DND-41 (cell line): ENCODE measurements around the gene KCNIP4.

Experiments
- ATAC-seq: fragments of 200-7000 bp; cut with Tn5 transposase; 3 replicates; pipeline ENCODE4 v1.9.1; 2021; ENCODE audit warnings: low read depth; ENCODE audit not compliant: insufficient read depth
- DNase-seq: peaks from one replicate; pipeline ENCODE4 v3.0.0-alpha.2; 2020
- H2AFZ ChIP-seq: 2 replicates; pipeline ENCODE4 v1.6.0; 2012; ENCODE audit warnings: low read depth, low read length
- H3K27ac ChIP-seq: 2 replicates; pipeline ENCODE4 v1.5.1; 2012; ENCODE audit warnings: low read length, inconsistent platforms
- H3K27me3 ChIP-seq: fragments of 200-600 bp; sonication (generic); 2 replicates; pipeline ENCODE4 v1.6.0; 2012; ENCODE audit warnings: low read length, mild to moderate bottlenecking, inconsistent platforms; ENCODE audit not compliant: insufficient read depth, poor library complexity
- H3K36me3 ChIP-seq: 2 replicates; pipeline ENCODE4 v1.5.1; 2012; ENCODE audit warnings: low read length, inconsistent platforms; ENCODE audit not compliant: insufficient read depth
- H3K4me1 ChIP-seq: 2 replicates; pipeline ENCODE4 v1.5.1; 2012; ENCODE audit warnings: mild to moderate bottlenecking, low read length; ENCODE audit not compliant: insufficient read depth
- H3K4me2 ChIP-seq: 2 replicates; pipeline ENCODE4 v1.6.0; 2012; ENCODE audit warnings: mild to moderate bottlenecking, moderate library complexity, low read length, inconsistent platforms; ENCODE audit not compliant: insufficient read depth
- H3K4me3 ChIP-seq, 2 experiments: fragments of 200-600 bp in 1 of 2; shearing (Covaris generic) in 1 of 2; 2 replicates each; pipeline ENCODE4 v1.5.1; 2012 to 2016; ENCODE audit warnings: inconsistent platforms in 2 of 2, low read length in 2 of 2, mild to moderate bottlenecking in 2 of 2, low read depth in 1 of 2, moderate library complexity in 1 of 2
- H3K79me2 ChIP-seq: 2 replicates; pipeline ENCODE4 v1.6.0; 2012; ENCODE audit warnings: low read length, inconsistent platforms; ENCODE audit not compliant: insufficient read depth
- H3K9ac ChIP-seq: 2 replicates; pipeline ENCODE4 v1.6.0; 2012; ENCODE audit warnings: low read depth, mild to moderate bottlenecking, inconsistent platforms, low read length, moderate library complexity
- H3K9me3 ChIP-seq: 2 replicates; pipeline ENCODE4 v1.5.1; 2012; ENCODE audit warnings: low read length, moderate library complexity, mild to moderate bottlenecking, inconsistent platforms; ENCODE audit not compliant: insufficient read depth, severe bottlenecking
- H4K20me1 ChIP-seq: 2 replicates; pipeline ENCODE4 v1.6.0; 2012; ENCODE audit warnings: low read length; ENCODE audit not compliant: insufficient read depth
- EZH2 ChIP-seq: IDR thresholded peaks from 3 replicates; pipeline ENCODE4 v1.6.1; 2012; ENCODE audit warnings: borderline replicate concordance, low read depth, mild to moderate bottlenecking, moderate library complexity, low read length, inconsistent platforms; ENCODE audit not compliant: severe bottlenecking
- TF ChIP-seq, protein P1 (sequence below): IDR thresholded peaks from 2 replicates; pipeline ENCODE4 v1.5.1; 2012; ENCODE audit warnings: borderline replicate concordance, low read length, moderate library complexity, mild to moderate bottlenecking; ENCODE audit not compliant: poor library complexity, severe bottlenecking; ENCODE audit errors: extremely low read depth

The KCNIP4 gene

DNA sequence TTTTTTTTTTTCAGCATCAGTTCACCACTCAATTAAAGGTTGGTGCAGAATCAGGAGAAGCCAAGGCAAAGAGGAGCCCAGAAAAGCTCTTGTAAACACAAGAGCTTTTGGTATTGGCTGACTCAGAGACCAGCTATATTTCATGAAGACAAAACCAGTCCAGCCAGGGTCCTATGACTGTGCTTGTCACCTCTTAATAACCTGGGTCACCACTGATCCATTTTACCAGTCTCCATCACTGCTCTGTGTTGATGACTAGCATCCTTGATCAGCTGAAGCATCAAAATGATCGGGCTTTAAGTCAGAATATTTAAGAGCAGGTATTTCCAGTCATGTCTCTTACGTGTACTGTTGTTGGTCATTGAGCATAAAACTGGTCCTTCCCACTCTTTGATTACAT is 1010.4 kb downstream of the KCNIP4 start:
- no peak for DNase-seq

DNA sequence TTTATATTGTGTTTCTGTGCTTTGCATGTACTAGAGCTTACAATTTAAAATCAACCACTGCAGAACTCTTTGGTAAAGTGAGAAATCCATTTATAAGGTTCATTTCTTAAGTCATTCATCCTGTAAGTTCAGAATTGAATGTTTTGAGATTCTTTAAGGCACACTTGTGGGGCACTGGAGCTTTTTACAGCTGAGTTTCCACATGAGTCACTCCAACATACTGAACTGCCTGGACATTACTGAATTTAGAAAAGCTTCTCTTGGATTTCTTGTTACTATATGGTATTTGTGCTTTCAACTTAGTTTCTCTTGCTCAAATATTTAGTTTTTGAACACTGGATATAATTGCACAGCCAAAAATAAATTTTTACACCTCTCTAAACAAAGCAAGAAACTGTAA is 1022.0 kb downstream of the KCNIP4 start:
- no peaks in the 10 kb centered on the region for H3K36me3 ChIP-seq
- no peak overlapping the region for H3K4me2 ChIP-seq
- H2AFZ ChIP-seq, result no peak overlapping the region
- H3K9ac ChIP-seq, result no peak overlapping the region
- no peaks in the 10 kb centered on the region for H3K9me3 ChIP-seq
- no peak for ATAC-seq
- no peak overlapping the region for H3K4me3 ChIP-seq
- no peaks in the 10 kb centered on the region for H3K27me3 ChIP-seq
- H3K27ac ChIP-seq, result no peak overlapping the region
- H3K4me1 ChIP-seq, result no peaks in the 10 kb centered on the region
- H3K79me2 ChIP-seq, result no peaks in the 10 kb centered on the region
- no peak for TF ChIP-seq EZH2
- TF ChIP-seq, protein P1, sequence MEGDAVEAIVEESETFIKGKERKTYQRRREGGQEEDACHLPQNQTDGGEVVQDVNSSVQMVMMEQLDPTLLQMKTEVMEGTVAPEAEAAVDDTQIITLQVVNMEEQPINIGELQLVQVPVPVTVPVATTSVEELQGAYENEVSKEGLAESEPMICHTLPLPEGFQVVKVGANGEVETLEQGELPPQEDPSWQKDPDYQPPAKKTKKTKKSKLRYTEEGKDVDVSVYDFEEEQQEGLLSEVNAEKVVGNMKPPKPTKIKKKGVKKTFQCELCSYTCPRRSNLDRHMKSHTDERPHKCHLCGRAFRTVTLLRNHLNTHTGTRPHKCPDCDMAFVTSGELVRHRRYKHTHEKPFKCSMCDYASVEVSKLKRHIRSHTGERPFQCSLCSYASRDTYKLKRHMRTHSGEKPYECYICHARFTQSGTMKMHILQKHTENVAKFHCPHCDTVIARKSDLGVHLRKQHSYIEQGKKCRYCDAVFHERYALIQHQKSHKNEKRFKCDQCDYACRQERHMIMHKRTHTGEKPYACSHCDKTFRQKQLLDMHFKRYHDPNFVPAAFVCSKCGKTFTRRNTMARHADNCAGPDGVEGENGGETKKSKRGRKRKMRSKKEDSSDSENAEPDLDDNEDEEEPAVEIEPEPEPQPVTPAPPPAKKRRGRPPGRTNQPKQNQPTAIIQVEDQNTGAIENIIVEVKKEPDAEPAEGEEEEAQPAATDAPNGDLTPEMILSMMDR, result no peak
- DNase-seq, result no peak
- H4K20me1 ChIP-seq, result no peaks in the 10 kb centered on the region

More for the DNA sequence above, 1010.4 kb downstream of the KCNIP4 start:
- Histone ChIP-seq H3K9me3 (no peaks in the 10 kb centered on the region), H3K79me2 (no peaks in the 10 kb centered on the region), H3K27me3 (no peaks in the 10 kb centered on the region), H3K4me2 (no peak overlapping the region), H4K20me1 (no peaks in the 10 kb centered on the region), H3K36me3 (no peaks in the 10 kb centered on the region), H3K27ac (no peak overlapping the region), H2AFZ (no peak overlapping the region), H3K4me1 (no peaks in the 10 kb centered on the region), H3K4me3 (no peak overlapping the region), H3K9ac (no peak overlapping the region)
- TF ChIP-seq, protein P1, result no peak
- TF ChIP-seq EZH2, result no peak
- no peak for ATAC-seq

GRCh38 chr4:20925176-20925575 is 1023.4 kb downstream of the KCNIP4 start:
- no peaks in the 10 kb centered on the region for H3K4me1 ChIP-seq
- no peaks in the 10 kb centered on the region for H3K36me3 ChIP-seq
- no peaks in the 10 kb centered on the region for H3K79me2 ChIP-seq
- no peaks in the 10 kb centered on the region for H3K9me3 ChIP-seq
- H4K20me1 ChIP-seq, result no peaks in the 10 kb centered on the region
- no peak overlapping the region for H3K27ac ChIP-seq
- no peak overlapping the region for H2AFZ ChIP-seq
- no peak overlapping the region for H3K4me2 ChIP-seq
- TF ChIP-seq, protein P1, result no peak
- TF ChIP-seq EZH2, result no peak
- DNase-seq (no peak), ATAC-seq (no peak)
- H3K9ac ChIP-seq, result no peak overlapping the region
- H3K27me3 ChIP-seq, result no peaks in the 10 kb centered on the region
- no peak overlapping the region for H3K4me3 ChIP-seq

GRCh38 chr4:20922962-20923361 is 1025.6 kb downstream of the KCNIP4 start:
- Histone ChIP-seq H3K79me2 (no peaks in the 10 kb centered on the region), H3K4me3 (no peak overlapping the region), H3K9ac (no peak overlapping the region), H3K4me1 (no peaks in the 10 kb centered on the region), H3K27ac (no peak overlapping the region), H3K4me2 (no peak overlapping the region), H4K20me1 (no peaks in the 10 kb centered on the region), H3K9me3 (no peaks in the 10 kb centered on the region), H3K27me3 (no peaks in the 10 kb centered on the region), H3K36me3 (no peaks in the 10 kb centered on the region), H2AFZ (no peak overlapping the region)
- ATAC-seq (no peak), DNase-seq (no peak)
- TF ChIP-seq EZH2, result no peak
- TF ChIP-seq, protein P1, result no peak
